ENCODE data around the gene PTPRN2. TPM values are rescaled to one million over a fixed set of nuclear protein-coding genes. Genes with fewer than 3 reads are reported as not detected.

Gene PTPRN2
- polyA plus RNA-seq, 4 donors: 1.6 to 11.7 (median 4.0) TPM

DNA sequence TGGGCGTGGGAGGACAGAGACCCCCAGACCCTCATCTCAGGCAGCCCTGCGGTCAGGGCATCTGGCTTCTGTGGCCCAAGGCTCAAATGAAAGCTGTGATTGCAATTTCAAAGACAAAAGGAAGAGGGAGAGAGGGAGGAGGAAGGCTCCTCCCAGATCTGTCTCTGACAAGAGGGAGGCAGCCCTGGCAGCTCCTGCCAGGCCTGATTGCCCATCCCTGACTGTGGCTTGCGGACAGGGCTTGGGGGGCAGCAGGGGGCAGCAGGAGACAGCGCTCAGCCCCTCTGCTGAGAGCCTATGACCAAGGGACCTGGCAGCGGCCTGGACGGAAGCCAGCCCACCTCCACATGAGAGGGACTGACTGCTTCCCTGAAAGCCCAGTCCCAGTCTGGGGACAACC, 91.8 kb downstream of the PTPRN2 start:
- DNase-seq: peak in 1 of 2 donors; percentile 12
- Histone ChIP-seq H3K9me3 (ENCODE audit: control insufficient read depth in 2 of 2, insufficient read depth in 1 of 2, low read depth in 1 of 2, low read length in 1 of 2) (no peaks in the 10 kb centered on the region), H3K4me3 (ENCODE audit: low read depth in 1 of 3, low read length in 3 of 3) (no peak overlapping the region), H3K4me1 (ENCODE audit: control insufficient read depth in 3 of 3, insufficient read depth in 2 of 3, low read depth in 1 of 3, low read length in 2 of 3) (peaks cover 0 to 5% (median 0%) of the 10 kb centered on the region in 3 donors), H3K36me3 (ENCODE audit: control insufficient read depth in 3 of 3, insufficient read depth in 2 of 3, low read depth in 1 of 3, low read length in 3 of 3) (no peaks in the 10 kb centered on the region), H3K27ac (ENCODE audit: low read depth in 1 of 3, low read length in 2 of 3) (no peak overlapping the region), H3K27me3 (ENCODE audit: control insufficient read depth in 3 of 3, insufficient read depth in 3 of 3, low read length in 3 of 3) (peaks cover 0 to 8% (median 0%) of the 10 kb centered on the region in 3 donors)
- 9 to 43% (median 28%) methylated on average over 5 to 6 of the region's 6 CpGs for WGBS, 3 donors
- no peak for FAIRE-seq

- Histone ChIP-seq H3K4me3 (ENCODE audit: low read depth in 1 of 3, low read length in 3 of 3) (no peak overlapping the region), H3K27ac (ENCODE audit: low read depth in 1 of 3, low read length in 2 of 3) (no peak overlapping the region), H3K4me1 (ENCODE audit: control insufficient read depth in 3 of 3, insufficient read depth in 2 of 3, low read depth in 1 of 3, low read length in 2 of 3) (peaks cover 0 to 5% (median 0%) of the 10 kb centered on the region in 3 donors), H3K36me3 (ENCODE audit: control insufficient read depth in 3 of 3, insufficient read depth in 2 of 3, low read depth in 1 of 3, low read length in 3 of 3) (no peaks in the 10 kb centered on the region), H3K27me3 (ENCODE audit: control insufficient read depth in 3 of 3, insufficient read depth in 3 of 3, low read length in 3 of 3) (peaks cover 0 to 8% (median 0%) of the 10 kb centered on the region in 3 donors), H3K9me3 (ENCODE audit: control insufficient read depth in 2 of 2, insufficient read depth in 1 of 2, low read depth in 1 of 2, low read length in 1 of 2) (no peaks in the 10 kb centered on the region)
- WGBS, 3 donors: 46 to 71% (median 58%) methylated on average over 5 of the region's 5 CpGs
- FAIRE-seq (no peak), DNase-seq (no peak)
Measured at GRCh38 chr7:158495216-158495615, 92.4 kb downstream of the PTPRN2 start.

GRCh38 chr7:158494643-158495042, 93.0 kb downstream of the PTPRN2 start:
- FAIRE-seq (no peak), DNase-seq (no peak)
- 56 to 71% (median 61%) methylated on average over 9 of the region's 9 CpGs for WGBS, 3 donors
- Histone ChIP-seq H3K9me3 (ENCODE audit: control insufficient read depth in 2 of 2, insufficient read depth in 1 of 2, low read depth in 1 of 2, low read length in 1 of 2) (no peaks in the 10 kb centered on the region), H3K27me3 (ENCODE audit: control insufficient read depth in 3 of 3, insufficient read depth in 3 of 3, low read length in 3 of 3) (peaks cover 0 to 8% (median 0%) of the 10 kb centered on the region in 3 donors), H3K27ac (ENCODE audit: low read depth in 1 of 3, low read length in 2 of 3) (no peak overlapping the region), H3K36me3 (ENCODE audit: control insufficient read depth in 3 of 3, insufficient read depth in 2 of 3, low read depth in 1 of 3, low read length in 3 of 3) (no peaks in the 10 kb centered on the region), H3K4me3 (ENCODE audit: low read depth in 1 of 3, low read length in 3 of 3) (no peak overlapping the region), H3K4me1 (ENCODE audit: control insufficient read depth in 3 of 3, insufficient read depth in 2 of 3, low read depth in 1 of 3, low read length in 2 of 3) (peaks cover 0 to 5% (median 0%) of the 10 kb centered on the region in 3 donors)

DNA sequence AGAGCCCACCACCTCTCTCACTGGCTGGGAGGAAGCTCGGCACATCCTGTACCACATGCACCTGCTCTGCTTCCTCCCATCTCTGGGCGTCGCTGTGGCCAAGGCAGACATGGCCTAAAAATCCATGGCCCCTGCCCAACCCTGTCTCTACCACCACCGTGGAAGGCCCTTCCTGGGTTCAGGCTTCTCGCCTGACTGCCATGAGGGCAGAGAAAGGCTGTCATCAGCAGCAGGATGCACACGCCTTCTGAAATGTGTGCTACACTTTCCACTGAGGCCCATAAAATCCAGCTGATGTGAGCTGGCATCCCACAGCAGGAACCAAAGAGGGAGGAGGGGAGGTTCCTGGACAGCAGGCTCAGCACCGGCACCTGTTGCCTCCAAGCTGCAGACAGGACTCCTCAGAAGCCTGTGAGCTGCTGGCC, 93.4 kb downstream of the PTPRN2 start:
- DNase-seq (no peak), FAIRE-seq (no peak)
- Histone ChIP-seq H3K27me3 (ENCODE audit: control insufficient read depth in 3 of 3, insufficient read depth in 3 of 3, low read length in 3 of 3) (peaks cover 0 to 8% (median 0%) of the 10 kb centered on the region in 3 donors), H3K27ac (ENCODE audit: low read depth in 1 of 3, low read length in 2 of 3) (no peak overlapping the region), H3K9me3 (ENCODE audit: control insufficient read depth in 2 of 2, insufficient read depth in 1 of 2, low read depth in 1 of 2, low read length in 1 of 2) (no peaks in the 10 kb centered on the region), H3K4me1 (ENCODE audit: control insufficient read depth in 3 of 3, insufficient read depth in 2 of 3, low read depth in 1 of 3, low read length in 2 of 3) (peaks cover 0 to 5% (median 0%) of the 10 kb centered on the region in 3 donors), H3K36me3 (ENCODE audit: control insufficient read depth in 3 of 3, insufficient read depth in 2 of 3, low read depth in 1 of 3, low read length in 3 of 3) (no peaks in the 10 kb centered on the region), H3K4me3 (ENCODE audit: low read depth in 1 of 3, low read length in 3 of 3) (no peak overlapping the region)
- 52 to 63% (median 58%) methylated on average over 7 of the region's 7 CpGs for WGBS, 3 donors

DNA sequence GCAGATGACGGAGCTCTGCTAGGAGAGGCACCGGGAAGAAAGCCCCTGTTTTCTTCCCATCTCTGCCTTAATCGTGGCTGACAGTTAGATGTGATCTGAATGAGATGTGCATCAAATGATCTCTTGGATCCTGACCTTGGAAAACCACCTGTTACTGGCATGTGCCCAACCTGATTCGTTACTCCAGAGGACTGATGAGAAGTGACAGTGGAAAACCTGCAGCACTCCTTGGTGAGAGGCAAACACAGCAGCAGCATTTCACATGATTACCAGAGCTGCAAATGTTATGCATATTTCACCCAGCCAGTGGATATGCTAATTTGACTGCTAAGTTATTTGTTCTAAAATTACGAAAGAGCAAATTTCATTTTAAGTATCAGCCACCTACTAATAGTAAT, 95.3 kb downstream of the PTPRN2 start:
- H3K27ac ChIP-seq (ENCODE audit: low read depth in 1 of 3, low read length in 2 of 3): no peak overlapping the region
- no peaks in the 10 kb centered on the region for H3K36me3 ChIP-seq (ENCODE audit: control insufficient read depth in 3 of 3, insufficient read depth in 2 of 3, low read depth in 1 of 3, low read length in 3 of 3)
- H3K27me3 ChIP-seq (ENCODE audit: control insufficient read depth in 3 of 3, insufficient read depth in 3 of 3, low read length in 3 of 3): peaks cover 0 to 8% (median 0%) of the 10 kb centered on the region in 3 donors
- FAIRE-seq: no peak
- no peaks in the 10 kb centered on the region for H3K9me3 ChIP-seq (ENCODE audit: control insufficient read depth in 2 of 2, insufficient read depth in 1 of 2, low read depth in 1 of 2, low read length in 1 of 2)
- no peaks in the 10 kb centered on the region for H3K4me1 ChIP-seq (ENCODE audit: control insufficient read depth in 3 of 3, insufficient read depth in 2 of 3, low read depth in 1 of 3, low read length in 2 of 3)
- DNase-seq: no peak
- no peak overlapping the region for H3K4me3 ChIP-seq (ENCODE audit: low read depth in 1 of 3, low read length in 3 of 3)
- WGBS, 3 donors: 43 to 71% (median 57%) methylated on average over 5 of the region's 5 CpGs

GRCh38 chr7:158491094-158491493, 96.5 kb downstream of the PTPRN2 start:
- Histone ChIP-seq H3K36me3 (ENCODE audit: control insufficient read depth in 3 of 3, insufficient read depth in 2 of 3, low read depth in 1 of 3, low read length in 3 of 3) (no peaks in the 10 kb centered on the region), H3K27me3 (ENCODE audit: control insufficient read depth in 3 of 3, insufficient read depth in 3 of 3, low read length in 3 of 3) (peaks cover 0 to 8% (median 0%) of the 10 kb centered on the region in 3 donors), H3K4me1 (ENCODE audit: control insufficient read depth in 3 of 3, insufficient read depth in 2 of 3, low read depth in 1 of 3, low read length in 2 of 3) (no peaks in the 10 kb centered on the region), H3K9me3 (ENCODE audit: control insufficient read depth in 2 of 2, insufficient read depth in 1 of 2, low read depth in 1 of 2, low read length in 1 of 2) (no peaks in the 10 kb centered on the region), H3K4me3 (ENCODE audit: low read depth in 1 of 3, low read length in 3 of 3) (no peak overlapping the region), H3K27ac (ENCODE audit: low read depth in 1 of 3, low read length in 2 of 3) (no peak overlapping the region)
- DNase-seq: no peak
- 83 to 89% (median 88%) methylated on average over 11 of the region's 11 CpGs for WGBS, 3 donors
- no peak for FAIRE-seq

DNA sequence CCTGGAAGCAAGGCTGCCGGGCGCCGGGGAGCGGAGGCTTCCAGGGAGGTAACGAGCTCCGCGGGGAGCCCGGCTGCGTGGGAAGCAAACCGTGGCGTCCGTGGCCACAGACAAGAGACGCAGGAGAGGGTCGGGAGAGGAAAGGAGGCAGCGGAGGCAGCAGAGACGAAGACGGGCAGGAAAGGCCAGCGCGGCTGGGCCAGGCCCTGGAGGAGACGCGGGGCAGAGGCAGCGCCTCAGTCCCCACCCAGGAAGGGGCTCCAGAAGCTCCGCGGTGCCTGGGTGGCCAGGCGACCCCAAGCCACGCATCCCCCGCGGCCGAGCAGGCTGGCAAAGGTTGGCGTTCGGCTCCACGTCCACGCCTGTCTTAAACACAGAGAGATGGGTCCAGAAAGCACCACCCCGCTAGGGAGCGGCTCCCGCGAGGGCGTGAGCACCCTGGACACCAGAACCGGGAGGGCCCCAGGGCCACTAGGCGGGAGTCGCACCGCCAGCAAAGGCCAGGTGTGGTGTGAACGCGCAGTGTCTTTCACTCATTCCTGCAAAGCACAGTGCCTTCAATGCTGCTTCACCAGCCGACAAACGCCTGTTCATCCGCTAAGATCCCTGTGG, 97.3 kb downstream of the PTPRN2 start:
- no peaks in the 10 kb centered on the region for H3K36me3 ChIP-seq (ENCODE audit: control insufficient read depth in 3 of 3, insufficient read depth in 2 of 3, low read depth in 1 of 3, low read length in 3 of 3)
- DNase-seq (no peak), FAIRE-seq (no peak)
- 94 to 97% (median 95%) methylated on average over 47 of the region's 47 CpGs for WGBS, 3 donors
- H3K4me3 ChIP-seq (ENCODE audit: low read depth in 1 of 3, low read length in 3 of 3): no peak overlapping the region
- H3K27me3 ChIP-seq (ENCODE audit: control insufficient read depth in 3 of 3, insufficient read depth in 3 of 3, low read length in 3 of 3): peaks cover 0 to 8% (median 0%) of the 10 kb centered on the region in 3 donors
- no peak overlapping the region for H3K27ac ChIP-seq (ENCODE audit: low read depth in 1 of 3, low read length in 2 of 3)
- H3K9me3 ChIP-seq (ENCODE audit: control insufficient read depth in 2 of 2, insufficient read depth in 1 of 2, low read depth in 1 of 2, low read length in 1 of 2): no peaks in the 10 kb centered on the region
- no peaks in the 10 kb centered on the region for H3K4me1 ChIP-seq (ENCODE audit: control insufficient read depth in 3 of 3, insufficient read depth in 2 of 3, low read depth in 1 of 3, low read length in 2 of 3)

DNA sequence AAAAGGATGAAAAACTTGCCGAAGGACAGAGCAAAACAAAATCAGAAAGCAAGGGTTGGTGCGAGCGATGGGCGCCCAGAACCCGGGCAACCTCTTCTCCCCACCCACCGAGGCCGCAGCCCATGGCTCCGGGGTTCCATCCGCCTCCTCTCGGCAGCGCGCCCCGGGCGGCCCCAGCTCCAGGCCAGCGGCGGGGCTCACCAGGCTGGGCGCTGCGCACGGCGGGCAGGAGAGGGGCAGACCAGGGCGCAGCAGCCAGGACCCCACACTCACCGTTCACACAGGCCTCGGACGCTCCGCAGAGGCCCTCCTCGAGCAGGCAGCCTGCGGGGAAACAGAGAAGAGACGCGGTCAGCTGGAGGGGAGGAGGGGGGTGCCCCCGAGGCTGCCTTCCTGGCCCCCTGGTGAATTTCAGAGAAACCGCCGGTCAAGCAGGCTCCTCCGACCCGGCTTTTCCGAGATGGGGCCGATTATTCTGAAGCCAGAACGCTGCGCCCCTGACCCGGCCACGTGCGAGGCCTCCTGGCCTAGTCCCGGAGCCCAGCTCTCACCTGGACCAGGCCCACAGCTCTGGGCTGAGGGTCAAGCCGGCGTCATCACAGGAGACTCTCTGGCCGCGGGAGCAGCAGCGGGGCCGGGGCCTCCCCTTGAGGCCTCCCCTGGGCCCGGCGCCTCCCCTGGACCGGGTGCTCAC, 98.0 kb downstream of the PTPRN2 start:
- Histone ChIP-seq H3K27me3 (ENCODE audit: control insufficient read depth in 3 of 3, insufficient read depth in 3 of 3, low read length in 3 of 3) (peaks cover 0 to 4% (median 0%) of the 10 kb centered on the region in 3 donors), H3K27ac (ENCODE audit: low read depth in 1 of 3, low read length in 2 of 3) (no peak overlapping the region), H3K4me1 (ENCODE audit: control insufficient read depth in 3 of 3, insufficient read depth in 2 of 3, low read depth in 1 of 3, low read length in 2 of 3) (no peaks in the 10 kb centered on the region), H3K4me3 (ENCODE audit: low read depth in 1 of 3, low read length in 3 of 3) (no peak overlapping the region), H3K36me3 (ENCODE audit: control insufficient read depth in 3 of 3, insufficient read depth in 2 of 3, low read depth in 1 of 3, low read length in 3 of 3) (no peaks in the 10 kb centered on the region), H3K9me3 (ENCODE audit: control insufficient read depth in 2 of 2, insufficient read depth in 1 of 2, low read depth in 1 of 2, low read length in 1 of 2) (no peaks in the 10 kb centered on the region)
- DNase-seq (no peak), FAIRE-seq (no peak)
- 93 to 97% (median 95%) methylated on average over 35 to 51 of the region's 51 CpGs for WGBS, 3 donors
